AG08395 (cell line): ENCODE data around the gene INAVA.
A peak's percentile ranks its signal among the peaks of the same experiment; 100 is the strongest.

Experiments used
- DNase-seq: peaks from one replicate; pipeline ENCODE4 v3.0.0; 2012; ENCODE audit warnings: mixed read lengths, low spot score

Gene INAVA

GRCh38 chr1:200877010-200877409 lies 17.7 kb upstream of the INAVA start:
- DNase-seq = no peak

- no peak for DNase-seq
Observed at GRCh38 chr1:200877839-200878551, 16.7 kb upstream of the INAVA start.

GRCh38 chr1:200880212-200880611 lies 14.5 kb upstream of the INAVA start:
- no peak for DNase-seq

- no peak for DNase-seq
Observed at GRCh38 chr1:200883118-200883517, 11.6 kb upstream of the INAVA start.

- DNase-seq = no peak
Observed at GRCh38 chr1:200885623-200886402, 8.9 kb upstream of the INAVA start.

GRCh38 chr1:200886594-200886993 lies 8.1 kb upstream of the INAVA start:
- DNase-seq = no peak

- no peak for DNase-seq
Observed at GRCh38 chr1:200887036-200887435, 7.7 kb upstream of the INAVA start.

- no peak for DNase-seq
Observed at GRCh38 chr1:200887772-200888348, 6.8 kb upstream of the INAVA start.

GRCh38 chr1:200888349-200888838 lies 6.3 kb upstream of the INAVA start:
- no peak for DNase-seq

- no peak for DNase-seq
Observed at GRCh38 chr1:200889571-200889970, 5.1 kb upstream of the INAVA start.

- DNase-seq = no peak
Observed at GRCh38 chr1:200890027-200890426, 4.7 kb upstream of the INAVA start.

- peak; percentile 71 for DNase-seq
Observed at GRCh38 chr1:200890818-200891773, 3.6 kb upstream of the INAVA start.

- no peak for DNase-seq
Observed at GRCh38 chr1:200891774-200892157, 2.9 kb upstream of the INAVA start.

- DNase-seq = no peak
Observed at GRCh38 chr1:200892546-200892945, 2.2 kb upstream of the INAVA start.

- DNase-seq = no peak
Observed at GRCh38 chr1:200892958-200893357, 1.7 kb upstream of the INAVA start.

- DNase-seq = no peak
Observed at GRCh38 chr1:200893411-200893901, 1.2 kb upstream of the INAVA start.

- no peak for DNase-seq
Observed at GRCh38 chr1:200895443-200895789, 716 bp downstream of the INAVA start.

- no peak for DNase-seq
Observed at GRCh38 chr1:200895801-200896530, 1.3 kb downstream of the INAVA start.

GRCh38 chr1:200896531-200897196 lies 2.0 kb downstream of the INAVA start:
- no peak for DNase-seq

GRCh38 chr1:200897259-200897658 lies 2.6 kb downstream of the INAVA start:
- no peak for DNase-seq

- DNase-seq = no peak
Observed at GRCh38 chr1:200899015-200899386, 4.3 kb downstream of the INAVA start.
